ENCODE data around the gene TMEM238.

DNA sequence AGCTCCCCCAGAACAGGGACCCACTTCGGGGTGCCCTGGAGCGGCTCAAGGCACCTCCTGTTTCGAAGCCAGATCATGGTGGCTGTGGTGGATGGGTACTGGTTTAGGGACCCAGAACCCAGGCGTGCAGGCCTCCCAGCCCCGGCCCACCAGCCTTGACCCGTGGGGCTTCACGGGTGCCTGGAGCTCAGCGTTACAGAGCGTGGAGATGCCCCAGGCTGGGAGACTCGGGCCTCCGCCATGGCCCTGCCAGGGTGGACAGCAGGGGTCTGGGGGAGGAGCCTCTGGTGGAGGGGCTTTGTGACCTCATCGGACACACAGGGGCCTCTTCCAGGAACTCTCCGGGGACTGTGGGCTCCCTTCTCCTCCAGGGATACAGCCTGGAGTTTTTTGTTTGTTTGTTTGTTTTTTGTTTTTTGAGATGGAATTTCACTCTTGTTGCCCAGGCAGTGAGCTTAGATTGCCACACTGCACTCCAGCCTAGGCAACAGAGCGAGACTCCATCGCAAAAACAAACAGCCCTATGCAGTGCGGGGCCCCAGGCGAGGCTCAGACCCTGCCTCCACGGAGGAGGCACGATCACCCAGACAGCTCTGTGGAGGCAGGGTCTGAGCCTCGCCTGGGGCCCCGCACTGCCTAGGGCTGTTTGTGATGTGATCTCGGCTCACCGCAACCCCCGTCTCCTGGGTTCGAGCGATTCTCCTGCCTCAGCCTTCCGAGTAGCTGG is 20.9 kb downstream of the TMEM238 start, which contains the start of gene GARIN5B:
- TF ChIP-seq, protein P1, sequence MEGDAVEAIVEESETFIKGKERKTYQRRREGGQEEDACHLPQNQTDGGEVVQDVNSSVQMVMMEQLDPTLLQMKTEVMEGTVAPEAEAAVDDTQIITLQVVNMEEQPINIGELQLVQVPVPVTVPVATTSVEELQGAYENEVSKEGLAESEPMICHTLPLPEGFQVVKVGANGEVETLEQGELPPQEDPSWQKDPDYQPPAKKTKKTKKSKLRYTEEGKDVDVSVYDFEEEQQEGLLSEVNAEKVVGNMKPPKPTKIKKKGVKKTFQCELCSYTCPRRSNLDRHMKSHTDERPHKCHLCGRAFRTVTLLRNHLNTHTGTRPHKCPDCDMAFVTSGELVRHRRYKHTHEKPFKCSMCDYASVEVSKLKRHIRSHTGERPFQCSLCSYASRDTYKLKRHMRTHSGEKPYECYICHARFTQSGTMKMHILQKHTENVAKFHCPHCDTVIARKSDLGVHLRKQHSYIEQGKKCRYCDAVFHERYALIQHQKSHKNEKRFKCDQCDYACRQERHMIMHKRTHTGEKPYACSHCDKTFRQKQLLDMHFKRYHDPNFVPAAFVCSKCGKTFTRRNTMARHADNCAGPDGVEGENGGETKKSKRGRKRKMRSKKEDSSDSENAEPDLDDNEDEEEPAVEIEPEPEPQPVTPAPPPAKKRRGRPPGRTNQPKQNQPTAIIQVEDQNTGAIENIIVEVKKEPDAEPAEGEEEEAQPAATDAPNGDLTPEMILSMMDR (IDR thresholded peaks at IDR 0.05; ENCODE audit: low read depth, low read length, missing input control), result no peak
- TF ChIP-seq, protein P2, sequence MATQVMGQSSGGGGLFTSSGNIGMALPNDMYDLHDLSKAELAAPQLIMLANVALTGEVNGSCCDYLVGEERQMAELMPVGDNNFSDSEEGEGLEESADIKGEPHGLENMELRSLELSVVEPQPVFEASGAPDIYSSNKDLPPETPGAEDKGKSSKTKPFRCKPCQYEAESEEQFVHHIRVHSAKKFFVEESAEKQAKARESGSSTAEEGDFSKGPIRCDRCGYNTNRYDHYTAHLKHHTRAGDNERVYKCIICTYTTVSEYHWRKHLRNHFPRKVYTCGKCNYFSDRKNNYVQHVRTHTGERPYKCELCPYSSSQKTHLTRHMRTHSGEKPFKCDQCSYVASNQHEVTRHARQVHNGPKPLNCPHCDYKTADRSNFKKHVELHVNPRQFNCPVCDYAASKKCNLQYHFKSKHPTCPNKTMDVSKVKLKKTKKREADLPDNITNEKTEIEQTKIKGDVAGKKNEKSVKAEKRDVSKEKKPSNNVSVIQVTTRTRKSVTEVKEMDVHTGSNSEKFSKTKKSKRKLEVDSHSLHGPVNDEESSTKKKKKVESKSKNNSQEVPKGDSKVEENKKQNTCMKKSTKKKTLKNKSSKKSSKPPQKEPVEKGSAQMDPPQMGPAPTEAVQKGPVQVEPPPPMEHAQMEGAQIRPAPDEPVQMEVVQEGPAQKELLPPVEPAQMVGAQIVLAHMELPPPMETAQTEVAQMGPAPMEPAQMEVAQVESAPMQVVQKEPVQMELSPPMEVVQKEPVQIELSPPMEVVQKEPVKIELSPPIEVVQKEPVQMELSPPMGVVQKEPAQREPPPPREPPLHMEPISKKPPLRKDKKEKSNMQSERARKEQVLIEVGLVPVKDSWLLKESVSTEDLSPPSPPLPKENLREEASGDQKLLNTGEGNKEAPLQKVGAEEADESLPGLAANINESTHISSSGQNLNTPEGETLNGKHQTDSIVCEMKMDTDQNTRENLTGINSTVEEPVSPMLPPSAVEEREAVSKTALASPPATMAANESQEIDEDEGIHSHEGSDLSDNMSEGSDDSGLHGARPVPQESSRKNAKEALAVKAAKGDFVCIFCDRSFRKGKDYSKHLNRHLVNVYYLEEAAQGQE (IDR thresholded peaks at IDR 0.05), result no peak
- TF ChIP-seq JUND (IDR thresholded peaks at IDR 0.05) (no peak), EGR1 (IDR thresholded peaks at IDR 0.05; ENCODE audit: low read depth in 2 of 2) (no peak), FOXA1 (IDR thresholded peaks at IDR 0.05) (no peak), GABPA (IDR thresholded peaks at IDR 0.05 in 1 of 2, conservative IDR thresholded peaks at IDR 0.05 in 1 of 2) (no peak), HNF4A (conservative IDR thresholded peaks at IDR 0.05) (no peak), RAD21 (IDR thresholded peaks at IDR 0.05) (no peak), SP1 (IDR thresholded peaks at IDR 0.05) (no peak)
